Astrocyte (in vitro differentiated cells and primary cell): ENCODE data around the gene LRRC45. TPM values are rescaled to one million over a fixed set of nuclear protein-coding genes. Genes with fewer than 3 reads are reported as not detected.

Experiments used
- DNase-seq: peaks from one replicate; pipeline ENCODE4 v3.0.0-alpha.2; 2010; ENCODE audit warnings: low read depth
- FAIRE-seq: peaks from 2 replicates; lab custom pipeline; 2011; peaks lifted over from hg19 to GRCh38; lab: Jason Lieb, UNC
- H2AFZ ChIP-seq: 2 replicates; pipeline ENCODE4 v1.6.0; 2012; ENCODE audit warnings: low read depth, low read length, inconsistent platforms
- H3K27ac ChIP-seq: 2 replicates; pipeline ENCODE4 v1.5.1; 2011; ENCODE audit warnings: low read depth, low read length, inconsistent platforms
- H3K27me3 ChIP-seq: 2 replicates; pipeline ENCODE4 v1.6.0; 2011; ENCODE audit warnings: low read length, inconsistent platforms; ENCODE audit not compliant: insufficient read depth
- H3K36me3 ChIP-seq: 2 replicates; pipeline ENCODE4 v1.5.1; 2011; ENCODE audit warnings: low read length, inconsistent platforms; ENCODE audit not compliant: insufficient read depth
- H3K4me1 ChIP-seq: 2 replicates; pipeline ENCODE4 v1.5.1; 2011; ENCODE audit warnings: low read length, inconsistent platforms; ENCODE audit not compliant: insufficient read depth
- H3K4me2 ChIP-seq: 2 replicates; pipeline ENCODE4 v1.6.0; 2012; ENCODE audit warnings: low read length, inconsistent platforms
- H3K4me3 ChIP-seq: 2 replicates; pipeline ENCODE4 v1.5.1; 2011; ENCODE audit warnings: low read depth, mild to moderate bottlenecking, low read length, inconsistent platforms; ENCODE audit not compliant: insufficient read depth
- H3K79me2 ChIP-seq: 2 replicates; pipeline ENCODE4 v1.6.0; 2012; ENCODE audit warnings: mild to moderate bottlenecking, low read length, inconsistent platforms; ENCODE audit not compliant: insufficient read depth
- H3K9ac ChIP-seq: 2 replicates; pipeline ENCODE4 v1.6.0; 2012; ENCODE audit warnings: mild to moderate bottlenecking, low read length, inconsistent platforms
- H3K9me3 ChIP-seq: 2 replicates; pipeline ENCODE4 v1.5.1; 2012; ENCODE audit warnings: low read depth, mild to moderate bottlenecking, low read length, inconsistent platforms; ENCODE audit not compliant: insufficient read depth
- H4K20me1 ChIP-seq: 2 replicates; pipeline ENCODE4 v1.6.0; 2012; ENCODE audit warnings: low read length, inconsistent platforms; ENCODE audit not compliant: insufficient read depth
- H3K27ac Mint-ChIP-seq: one replicate; pipeline ENCODE4 v1.8.0; 2021; ENCODE audit warnings: mild to moderate bottlenecking, mixed read lengths; ENCODE audit not compliant: unreplicated experiment
- H3K27me3 Mint-ChIP-seq: one replicate; pipeline ENCODE4 v1.8.0; 2021; ENCODE audit warnings: low read depth, mixed read lengths; ENCODE audit not compliant: unreplicated experiment
- H3K36me3 Mint-ChIP-seq: one replicate; pipeline ENCODE4 v1.8.0; 2021; ENCODE audit warnings: low read depth, mixed read lengths; ENCODE audit not compliant: unreplicated experiment
- H3K4me1 Mint-ChIP-seq: one replicate; pipeline ENCODE4 v1.8.0; 2021; ENCODE audit warnings: low read depth, mixed read lengths; ENCODE audit not compliant: unreplicated experiment
- H3K4me3 Mint-ChIP-seq: one replicate; pipeline ENCODE4 v1.8.0; 2021; ENCODE audit warnings: mild to moderate bottlenecking, moderate library complexity, mixed read lengths; ENCODE audit not compliant: unreplicated experiment
- H3K9me3 Mint-ChIP-seq: one replicate; pipeline ENCODE4 v1.8.0; 2021; ENCODE audit warnings: mild to moderate bottlenecking, mixed read lengths; ENCODE audit not compliant: unreplicated experiment
- CTCF ChIP-seq: IDR thresholded peaks from 2 replicates; pipeline ENCODE4 v1.5.1; 2011; ENCODE audit warnings: low read depth, mild to moderate bottlenecking, inconsistent platforms, low read length, moderate library complexity; ENCODE audit not compliant: insufficient read depth
- EZH2 ChIP-seq: IDR thresholded peaks from 2 replicates; pipeline ENCODE4 v1.6.1; 2012; ENCODE audit warnings: mild to moderate bottlenecking, low read length, inconsistent platforms; ENCODE audit not compliant: insufficient read depth
- total RNA-seq: library from RNA; stranded (reverse); gene quantifications from 2 replicates; pipeline ENCODE4 v1.2.1, GENCODE V29; 2021

The LRRC45 gene
- total RNA-seq, 1 donor from 2014 or later, result 6.6 TPM

GRCh38 chr17:82041144-82041814 lies 18.2 kb downstream of the LRRC45 start:
- H3K27me3 Mint-ChIP-seq, result peaks cover 2% of the 10 kb centered on the region
- H3K4me3 Mint-ChIP-seq, result no peak overlapping the region
- Histone ChIP-seq H3K4me2 (no peak overlapping the region), H3K27ac (no peak overlapping the region), H3K36me3 (no peaks in the 10 kb centered on the region), H3K4me3 (no peak overlapping the region), H3K4me1 (peaks cover 5% of the 10 kb centered on the region), H3K27me3 (no peaks in the 10 kb centered on the region), H3K9me3 (no peaks in the 10 kb centered on the region), H4K20me1 (peaks cover 3% of the 10 kb centered on the region), H3K9ac (no peak overlapping the region), H2AFZ (no peak overlapping the region), H3K79me2 (peaks cover 6% of the 10 kb centered on the region)
- TF ChIP-seq EZH2, result no peak
- no peak for TF ChIP-seq CTCF
- no peaks in the 10 kb centered on the region for H3K36me3 Mint-ChIP-seq
- no peak for DNase-seq
- peaks cover 2% of the 10 kb centered on the region for H3K9me3 Mint-ChIP-seq
- H3K27ac Mint-ChIP-seq, result no peak overlapping the region
- FAIRE-seq, result no peak
- H3K4me1 Mint-ChIP-seq, result peaks cover 2% of the 10 kb centered on the region

- H3K4me1 Mint-ChIP-seq, result peaks cover 2% of the 10 kb centered on the region
- H3K36me3 Mint-ChIP-seq, result peaks cover 9% of the 10 kb centered on the region
- peak overlapping the region; percentile 68 for H3K4me3 Mint-ChIP-seq
- Histone ChIP-seq H4K20me1 (no peaks in the 10 kb centered on the region), H2AFZ (no peak overlapping the region), H3K79me2 (no peaks in the 10 kb centered on the region), H3K36me3 (no peaks in the 10 kb centered on the region), H3K4me3 (no peak overlapping the region), H3K9me3 (no peaks in the 10 kb centered on the region), H3K4me1 (no peaks in the 10 kb centered on the region), H3K4me2 (no peak overlapping the region), H3K9ac (no peak overlapping the region), H3K27me3 (no peaks in the 10 kb centered on the region), H3K27ac (no peak overlapping the region)
- TF ChIP-seq EZH2 (no peak), CTCF (no peak)
- peaks cover 2% of the 10 kb centered on the region for H3K27me3 Mint-ChIP-seq
- no peak overlapping the region for H3K27ac Mint-ChIP-seq
- no peak for FAIRE-seq
- peaks cover 2% of the 10 kb centered on the region for H3K9me3 Mint-ChIP-seq
- no peak for DNase-seq
Measured at GRCh38 chr17:82042649-82043048, 19.5 kb downstream of the LRRC45 start.

- no peaks in the 10 kb centered on the region for H3K9me3 Mint-ChIP-seq
- FAIRE-seq, result no peak
- H3K4me1 ChIP-seq, result no peaks in the 10 kb centered on the region
- DNase-seq, result no peak
- H4K20me1 ChIP-seq, result no peaks in the 10 kb centered on the region
- H3K4me3 Mint-ChIP-seq, result no peak overlapping the region
- no peak overlapping the region for H2AFZ ChIP-seq
- no peak overlapping the region for H3K9ac ChIP-seq
- H3K4me2 ChIP-seq, result no peak overlapping the region
- H3K79me2 ChIP-seq, result no peaks in the 10 kb centered on the region
- no peak overlapping the region for H3K27ac ChIP-seq
- H3K4me3 ChIP-seq, result no peak overlapping the region
- H3K4me1 Mint-ChIP-seq, result no peaks in the 10 kb centered on the region
- TF ChIP-seq CTCF (no peak), EZH2 (no peak)
- H3K36me3 ChIP-seq, result no peaks in the 10 kb centered on the region
- H3K27ac Mint-ChIP-seq, result no peak overlapping the region
- H3K27me3 Mint-ChIP-seq, result peaks cover 2% of the 10 kb centered on the region
- H3K36me3 Mint-ChIP-seq, result peaks cover 10% of the 10 kb centered on the region
- H3K27me3 ChIP-seq, result no peaks in the 10 kb centered on the region
- no peaks in the 10 kb centered on the region for H3K9me3 ChIP-seq
Measured at GRCh38 chr17:82043507-82043906, 20.4 kb downstream of the LRRC45 start.
